Colonic mucosa (tissue), 4 donors: ENCODE measurements around the gene RGS3. TPM values are rescaled to one million over a fixed set of nuclear protein-coding genes. Genes with fewer than 3 reads are reported as not detected.

Experiments used
- DNase-seq: peaks from one replicate; pipeline ENCODE4 v3.0.0-alpha.2; 2020
- H3K27ac ChIP-seq: fragments of 200-600 bp; one replicate; pipeline ENCODE4 v1.8.0; 2021
- H3K27me3 ChIP-seq: fragments of 200-600 bp; one replicate; pipeline ENCODE4 v1.8.0; 2021
- H3K36me3 ChIP-seq: fragments of 200-600 bp; one replicate; pipeline ENCODE4 v1.8.0; 2021
- H3K4me1 ChIP-seq: fragments of 200-600 bp; one replicate; pipeline ENCODE4 v1.8.0; 2021; ENCODE audit warnings: mild to moderate bottlenecking
- H3K4me3 ChIP-seq: fragments of 200-600 bp; one replicate; pipeline ENCODE4 v1.8.0; 2021
- H3K9ac ChIP-seq, 2 donors: one replicate each; pipeline ENCODE4 v1.7.0; 2013; ENCODE audit warnings: control low read depth in 2 of 2, low read depth in 2 of 2, low read length in 2 of 2
- H3K9me3 ChIP-seq: fragments of 200-600 bp; one replicate; pipeline ENCODE4 v1.8.0; 2021
- CTCF ChIP-seq: fragments of 200-600 bp; IDR thresholded peaks from one replicate; pipeline ENCODE4 v1.8.0; 2022; ENCODE audit warnings: antibody characterized with exemption, mild to moderate bottlenecking
- intact Hi-C: fragments of 100-400 bp; cut with DNase I; formaldehyde crosslinking; loops from one replicate; pipeline ENCODE4 v1.14.1; 2022
- total RNA-seq, 2 donors: library from RNA; stranded (reverse); fragmentation: NEBNext Ultra II Directional in 1 of 2; extraction: Animal tissue kit (Norgen Biotek cat#: 25700) in 1 of 2; gene quantifications; one replicate each; pipeline ENCODE4 v1.2.1, GENCODE V29; 2021
- donor health status: healthy.
- donor health status: DM: no; HTN: no; CAD: no.
- donor health status: DM: no; HTN: no; CAD: no.

The RGS3 gene
- total RNA-seq, 2 donors from 2014 or later: 67.4 to 71.1 TPM

GRCh38 chr9:113609562-113610318, 146.2 kb downstream of the RGS3 start:
- H3K9ac ChIP-seq: no peak overlapping the region

GRCh38 chr9:113611461-113612215, 148.1 kb downstream of the RGS3 start:
- H3K9me3 ChIP-seq: no peaks in the 10 kb centered on the region
- H3K36me3 ChIP-seq: no peaks in the 10 kb centered on the region
- no peak for TF ChIP-seq CTCF
- H3K27me3 ChIP-seq: no peaks in the 10 kb centered on the region
- H3K4me3 ChIP-seq: no peak overlapping the region
- no peak for DNase-seq
- H3K9ac ChIP-seq: no peak overlapping the region
- H3K27ac ChIP-seq: no peak overlapping the region
- no peaks in the 10 kb centered on the region for H3K4me1 ChIP-seq
- intact Hi-C loops: no loop called here

More at GRCh38 chr9:113609562-113610318, 146.2 kb downstream of the RGS3 start:
- Histone ChIP-seq H3K4me1 (no peaks in the 10 kb centered on the region), H3K27ac (no peak overlapping the region), H3K27me3 (no peaks in the 10 kb centered on the region), H3K4me3 (no peak overlapping the region), H3K36me3 (no peaks in the 10 kb centered on the region), H3K9me3 (no peaks in the 10 kb centered on the region)
- TF ChIP-seq CTCF: no peak
- no peak for DNase-seq
- intact Hi-C loops: no loop called here

GRCh38 chr9:113612216-113612747, 148.8 kb downstream of the RGS3 start:
- no peak overlapping the region for H3K9ac ChIP-seq
- no peaks in the 10 kb centered on the region for H3K9me3 ChIP-seq
- no peak overlapping the region for H3K4me3 ChIP-seq
- H3K4me1 ChIP-seq: no peaks in the 10 kb centered on the region
- no peak overlapping the region for H3K27ac ChIP-seq
- intact Hi-C loops: no loop called here
- no peak for TF ChIP-seq CTCF
- H3K36me3 ChIP-seq: no peaks in the 10 kb centered on the region
- H3K27me3 ChIP-seq: no peaks in the 10 kb centered on the region
- no peak for DNase-seq

- TF ChIP-seq CTCF: no peak
- H3K36me3 ChIP-seq: no peaks in the 10 kb centered on the region
- H3K9ac ChIP-seq: no peak overlapping the region
- H3K4me1 ChIP-seq: no peaks in the 10 kb centered on the region
- intact Hi-C loops: no loop called here
- DNase-seq: no peak
- no peak overlapping the region for H3K4me3 ChIP-seq
- H3K9me3 ChIP-seq: no peaks in the 10 kb centered on the region
- no peak overlapping the region for H3K27ac ChIP-seq
- H3K27me3 ChIP-seq: no peaks in the 10 kb centered on the region
Measured at GRCh38 chr9:113612828-113613227, 149.3 kb downstream of the RGS3 start.

- H3K4me3 ChIP-seq: no peak overlapping the region
- no peaks in the 10 kb centered on the region for H3K36me3 ChIP-seq
- DNase-seq: no peak
- H3K9ac ChIP-seq: no peak overlapping the region
- H3K27me3 ChIP-seq: no peaks in the 10 kb centered on the region
- intact Hi-C loops: no loop called here
- no peaks in the 10 kb centered on the region for H3K4me1 ChIP-seq
- no peak overlapping the region for H3K27ac ChIP-seq
- no peak for TF ChIP-seq CTCF
- H3K9me3 ChIP-seq: no peaks in the 10 kb centered on the region
Measured at GRCh38 chr9:113613815-113614413, 150.4 kb downstream of the RGS3 start.
